GM12864 (cell line): ENCODE results near the gene TMC5.

Source experiments
- DNase-seq: peaks from one replicate; pipeline ENCODE4 v3.0.0-alpha.2; 2011; ENCODE audit warnings: low read depth
- H3K4me3 ChIP-seq: 2 replicates; pipeline ENCODE4 v1.5.1; 2011; ENCODE audit warnings: mild to moderate bottlenecking, low read depth, low read length, control low read depth
- CTCF ChIP-seq: IDR thresholded peaks from 2 replicates; pipeline ENCODE4 v1.5.1; 2011; ENCODE audit warnings: low read depth, mild to moderate bottlenecking, moderate library complexity, low read length, control low read depth, inconsistent platforms; ENCODE audit errors: missing control alignments

TMC5 gene

GRCh38 chr16:19424478-19424877, 6.8 kb downstream of the TMC5 start:
- H3K4me3 ChIP-seq: no peak overlapping the region
- DNase-seq: no peak
- TF ChIP-seq CTCF: no peak

- no peak for DNase-seq
- no peak overlapping the region for H3K4me3 ChIP-seq
- TF ChIP-seq CTCF: no peak
Measured at GRCh38 chr16:19430345-19430744, 12.7 kb downstream of the TMC5 start.

- TF ChIP-seq CTCF: no peak
- H3K4me3 ChIP-seq: no peak overlapping the region
- DNase-seq: no peak
Measured at GRCh38 chr16:19431636-19432340, 14.1 kb downstream of the TMC5 start.

- H3K4me3 ChIP-seq: no peak overlapping the region
- no peak for TF ChIP-seq CTCF
- DNase-seq: no peak
Measured at GRCh38 chr16:19432429-19432828, 14.7 kb downstream of the TMC5 start.

- no peak overlapping the region for H3K4me3 ChIP-seq
- TF ChIP-seq CTCF: no peak
- no peak for DNase-seq
Measured at GRCh38 chr16:19434584-19434983, 16.9 kb downstream of the TMC5 start.

- TF ChIP-seq CTCF: no peak
Measured at GRCh38 chr16:19436540-19436939, 18.9 kb downstream of the TMC5 start.

GRCh38 chr16:19437280-19437679, 19.6 kb downstream of the TMC5 start:
- TF ChIP-seq CTCF: no peak
- no peak overlapping the region for H3K4me3 ChIP-seq
- DNase-seq: no peak

More at GRCh38 chr16:19436540-19436939, 18.9 kb downstream of the TMC5 start:
- no peak for DNase-seq
- H3K4me3 ChIP-seq: no peak overlapping the region
